DMS53 (cell line): ENCODE results near the gene ALDH16A1.

ENCODE experiments used
- DNase-seq: peaks from one replicate; lab custom pipeline; 2025; lab: John Stamatoyannopoulos, UW

ALDH16A1 gene

GRCh38 chr19:49453013-49453756 lies at the start of gene ALDH16A1:
Gene ALDH16A1, plus strand, starts transcription at chr19:49453225. Its CDS starts 107 bp downstream, at chr19:49453332.
- peak; percentile 98 for DNase-seq

- DNase-seq = peak; percentile 85
Measured at GRCh38 chr19:49403404-49404187, 49.4 kb upstream of the ALDH16A1 start.

- DNase-seq = no peak
Measured at GRCh38 chr19:49407079-49407478, 45.9 kb upstream of the ALDH16A1 start.

GRCh38 chr19:49407482-49408015 lies 45.5 kb upstream of the ALDH16A1 start:
- no peak for DNase-seq

GRCh38 chr19:49408816-49409440 lies 44.1 kb upstream of the ALDH16A1 start:
- DNase-seq = no peak

- DNase-seq = peak; percentile 10
Measured at GRCh38 chr19:49409441-49410029, 43.5 kb upstream of the ALDH16A1 start.

GRCh38 chr19:49411681-49412326 lies 41.2 kb upstream of the ALDH16A1 start:
- no peak for DNase-seq

- DNase-seq = no peak
Measured at GRCh38 chr19:49413348-49413747, 39.7 kb upstream of the ALDH16A1 start.

GRCh38 chr19:49414256-49414655 lies 38.8 kb upstream of the ALDH16A1 start:
- no peak for DNase-seq

GRCh38 chr19:49415102-49415809 lies 37.8 kb upstream of the ALDH16A1 start:
- DNase-seq = no peak

GRCh38 chr19:49415810-49416200 lies 37.2 kb upstream of the ALDH16A1 start:
- no peak for DNase-seq

- DNase-seq = no peak
Measured at GRCh38 chr19:49417088-49417487, 35.9 kb upstream of the ALDH16A1 start.

- no peak for DNase-seq
Measured at GRCh38 chr19:49418511-49418910, 34.5 kb upstream of the ALDH16A1 start.

- no peak for DNase-seq
Measured at GRCh38 chr19:49419173-49419572, 33.9 kb upstream of the ALDH16A1 start.

- no peak for DNase-seq
Measured at GRCh38 chr19:49420227-49420626, 32.8 kb upstream of the ALDH16A1 start.

GRCh38 chr19:49421039-49421877 lies 31.8 kb upstream of the ALDH16A1 start:
- peak; percentile 62 for DNase-seq

- no peak for DNase-seq
Measured at GRCh38 chr19:49421878-49422202, 31.2 kb upstream of the ALDH16A1 start.

GRCh38 chr19:49422407-49423070 lies 30.5 kb upstream of the ALDH16A1 start:
- DNase-seq = peak; percentile 30
